HG03064 (cell line): ENCODE measurements around the gene PCNX1.
"Not testable (repeated sequence)": the region's sequence is repeated elsewhere in the genome, so short reads cannot be mapped to it uniquely, and the experiment has no call there.

Source experiments
- ATAC-seq: cut with Tn5 transposase; IDR thresholded peaks from one replicate; pipeline ENCODE4 v1.9.1; 2021; ENCODE audit warnings: low read depth; ENCODE audit not compliant: unreplicated experiment

The PCNX1 gene

GRCh38 chr14:70907176-70907995 lies at the start of gene PCNX1:
Gene PCNX1 (plus strand): TSS chr14:70907459. CDS start chr14:70907851, 392 bp downstream.
- ATAC-seq, result peak; percentile 69

GRCh38 chr14:70857496-70857890 lies 49.8 kb upstream of the PCNX1 start:
- ATAC-seq, result no peak

GRCh38 chr14:70858641-70859040 lies 48.6 kb upstream of the PCNX1 start:
- ATAC-seq, result no peak

- ATAC-seq, result not testable (repeated sequence)
These were observed 40.3 kb upstream of the PCNX1 start for GRCh38 chr14:70866992-70867391.

- no peak for ATAC-seq
These were observed 36.3 kb upstream of the PCNX1 start for GRCh38 chr14:70871001-70871400.

GRCh38 chr14:70871863-70872677 lies 35.2 kb upstream of the PCNX1 start:
- ATAC-seq, result no peak

- ATAC-seq, result no peak
These were observed 34.6 kb upstream of the PCNX1 start for GRCh38 chr14:70872678-70873020.

- ATAC-seq, result no peak
These were observed 33.6 kb upstream of the PCNX1 start for GRCh38 chr14:70873627-70874026.

GRCh38 chr14:70875811-70876460 lies 31.3 kb upstream of the PCNX1 start:
- ATAC-seq, result not testable (repeated sequence)

GRCh38 chr14:70879448-70879847 lies 27.8 kb upstream of the PCNX1 start:
- no peak for ATAC-seq

GRCh38 chr14:70880888-70881287 lies 26.4 kb upstream of the PCNX1 start:
- not testable (repeated sequence) for ATAC-seq

- peak; percentile 51 for ATAC-seq
These were observed 25.6 kb upstream of the PCNX1 start for GRCh38 chr14:70881549-70882177.

GRCh38 chr14:70882776-70883492 lies 24.3 kb upstream of the PCNX1 start:
- ATAC-seq, result no peak

GRCh38 chr14:70884595-70885342 lies 22.5 kb upstream of the PCNX1 start:
- ATAC-seq, result no peak

GRCh38 chr14:70885343-70886022 lies 21.8 kb upstream of the PCNX1 start:
- ATAC-seq, result no peak

GRCh38 chr14:70886421-70887206 lies 20.6 kb upstream of the PCNX1 start:
- no peak for ATAC-seq

- ATAC-seq, result no peak
These were observed 20.0 kb upstream of the PCNX1 start for GRCh38 chr14:70887207-70887681.
